Measurements from ENCODE around the gene SLC38A8.

Gene SLC38A8

GRCh38 chr16:84048871-84049270 is 6.3 kb upstream of the SLC38A8 start:
- Histone ChIP-seq H3K36me3 (ENCODE audit: insufficient read depth, low read length) (no peaks in the 10 kb centered on the region; the same call in none of the 2 replicates), H3K9me3 (ENCODE audit: control insufficient read depth, insufficient read depth, low read length) (no peaks in the 10 kb centered on the region), H3K4me1 (ENCODE audit: insufficient read depth, low read length) (peaks cover 2% of the 10 kb centered on the region; the same call in 1 of the 2 replicates), H3K9ac (ENCODE audit: low read depth, low read length) (no peak overlapping the region)

- Histone ChIP-seq H3K9ac (ENCODE audit: low read depth, low read length) (no peak overlapping the region), H3K36me3 (ENCODE audit: insufficient read depth, low read length) (no peaks in the 10 kb centered on the region; the same call in 1 of the 2 replicates), H3K9me3 (ENCODE audit: control insufficient read depth, insufficient read depth, low read length) (no peaks in the 10 kb centered on the region), H3K4me1 (ENCODE audit: insufficient read depth, low read length) (peaks cover 8% of the 10 kb centered on the region; the same call in 1 of the 2 replicates)
Measured at GRCh38 chr16:84048270-84048669, 5.7 kb upstream of the SLC38A8 start.

- Histone ChIP-seq H3K9me3 (ENCODE audit: control insufficient read depth, insufficient read depth, low read length) (no peaks in the 10 kb centered on the region), H3K4me1 (ENCODE audit: insufficient read depth, low read length) (peaks cover 10% of the 10 kb centered on the region; the same call in 1 of the 2 replicates), H3K36me3 (ENCODE audit: insufficient read depth, low read length) (no peaks in the 10 kb centered on the region; the same call in 1 of the 2 replicates), H3K9ac (ENCODE audit: low read depth, low read length) (no peak overlapping the region)
Measured at GRCh38 chr16:84047626-84048025, 5.0 kb upstream of the SLC38A8 start.

- Histone ChIP-seq H3K9ac (ENCODE audit: low read depth, low read length) (no peak overlapping the region), H3K36me3 (ENCODE audit: insufficient read depth, low read length) (no peaks in the 10 kb centered on the region; the same call in 1 of the 2 replicates), H3K4me1 (ENCODE audit: insufficient read depth, low read length) (peaks cover 10% of the 10 kb centered on the region; the same call in 1 of the 2 replicates), H3K9me3 (ENCODE audit: control insufficient read depth, insufficient read depth, low read length) (no peaks in the 10 kb centered on the region)
Measured at GRCh38 chr16:84047206-84047605, 4.6 kb upstream of the SLC38A8 start.

GRCh38 chr16:84045818-84046470 is 3.3 kb upstream of the SLC38A8 start:
- peaks cover 10% of the 10 kb centered on the region; the same call in 1 of the 2 replicates for H3K4me1 ChIP-seq (ENCODE audit: insufficient read depth, low read length)
- H3K36me3 ChIP-seq (ENCODE audit: insufficient read depth, low read length), result no peaks in the 10 kb centered on the region; the same call in 1 of the 2 replicates
- H3K9me3 ChIP-seq (ENCODE audit: control insufficient read depth, insufficient read depth, low read length), result no peaks in the 10 kb centered on the region
- no peak overlapping the region for H3K9ac ChIP-seq (ENCODE audit: low read depth, low read length)

- peaks cover 10% of the 10 kb centered on the region; the same call in 1 of the 2 replicates for H3K4me1 ChIP-seq (ENCODE audit: insufficient read depth, low read length)
- no peaks in the 10 kb centered on the region for H3K9me3 ChIP-seq (ENCODE audit: control insufficient read depth, insufficient read depth, low read length)
- no peaks in the 10 kb centered on the region; the same call in 1 of the 2 replicates for H3K36me3 ChIP-seq (ENCODE audit: insufficient read depth, low read length)
- H3K9ac ChIP-seq (ENCODE audit: low read depth, low read length), result no peak overlapping the region
Measured at GRCh38 chr16:84045001-84045817, 2.6 kb upstream of the SLC38A8 start.

- Histone ChIP-seq H3K36me3 (ENCODE audit: insufficient read depth, low read length) (no peaks in the 10 kb centered on the region), H3K9ac (ENCODE audit: low read depth, low read length) (no peak overlapping the region), H3K9me3 (ENCODE audit: control insufficient read depth, insufficient read depth, low read length) (no peaks in the 10 kb centered on the region), H3K4me1 (ENCODE audit: insufficient read depth, low read length) (peaks cover 10% of the 10 kb centered on the region; the same call in 1 of the 2 replicates)
Measured at GRCh38 chr16:84044118-84044488, 1.5 kb upstream of the SLC38A8 start.

GRCh38 chr16:84043486-84044117 is 1.0 kb upstream of the SLC38A8 start:
- Histone ChIP-seq H3K9me3 (ENCODE audit: control insufficient read depth, insufficient read depth, low read length) (no peaks in the 10 kb centered on the region), H3K36me3 (ENCODE audit: insufficient read depth, low read length) (no peaks in the 10 kb centered on the region), H3K4me1 (ENCODE audit: insufficient read depth, low read length) (peaks cover 10% of the 10 kb centered on the region; the same call in 1 of the 2 replicates), H3K9ac (ENCODE audit: low read depth, low read length) (no peak overlapping the region)

GRCh38 chr16:84042879-84043485 is 387 bp upstream of the SLC38A8 start:
- Histone ChIP-seq H3K4me1 (ENCODE audit: insufficient read depth, low read length) (peaks cover 10% of the 10 kb centered on the region; the same call in 1 of the 2 replicates), H3K9me3 (ENCODE audit: control insufficient read depth, insufficient read depth, low read length) (no peaks in the 10 kb centered on the region), H3K9ac (ENCODE audit: low read depth, low read length) (no peak overlapping the region), H3K36me3 (ENCODE audit: insufficient read depth, low read length) (no peaks in the 10 kb centered on the region)

GRCh38 chr16:84041881-84042280 is 714 bp downstream of the SLC38A8 start:
- Histone ChIP-seq H3K9me3 (ENCODE audit: control insufficient read depth, insufficient read depth, low read length) (no peaks in the 10 kb centered on the region), H3K36me3 (ENCODE audit: insufficient read depth, low read length) (no peaks in the 10 kb centered on the region), H3K9ac (ENCODE audit: low read depth, low read length) (no peak overlapping the region), H3K4me1 (ENCODE audit: insufficient read depth, low read length) (peaks cover 10% of the 10 kb centered on the region; the same call in 1 of the 2 replicates)

GRCh38 chr16:84040823-84041820 is 1.5 kb downstream of the SLC38A8 start:
- Histone ChIP-seq H3K9ac (ENCODE audit: low read depth, low read length) (no peak overlapping the region), H3K9me3 (ENCODE audit: control insufficient read depth, insufficient read depth, low read length) (peaks cover 3% of the 10 kb centered on the region; the same call in 1 of the 2 replicates), H3K4me1 (ENCODE audit: insufficient read depth, low read length) (peaks cover 10% of the 10 kb centered on the region; the same call in 1 of the 2 replicates), H3K36me3 (ENCODE audit: insufficient read depth, low read length) (no peaks in the 10 kb centered on the region)

GRCh38 chr16:84040226-84040822 is 2.3 kb downstream of the SLC38A8 start:
- Histone ChIP-seq H3K9ac (ENCODE audit: low read depth, low read length) (no peak overlapping the region), H3K36me3 (ENCODE audit: insufficient read depth, low read length) (no peaks in the 10 kb centered on the region), H3K4me1 (ENCODE audit: insufficient read depth, low read length) (peaks cover 10% of the 10 kb centered on the region; the same call in 1 of the 2 replicates), H3K9me3 (ENCODE audit: control insufficient read depth, insufficient read depth, low read length) (peaks cover 5% of the 10 kb centered on the region; the same call in 1 of the 2 replicates)

- Histone ChIP-seq H3K36me3 (ENCODE audit: insufficient read depth, low read length) (no peaks in the 10 kb centered on the region), H3K4me1 (ENCODE audit: insufficient read depth, low read length) (peaks cover 10% of the 10 kb centered on the region; the same call in 1 of the 2 replicates), H3K9ac (ENCODE audit: low read depth, low read length) (no peak overlapping the region), H3K9me3 (ENCODE audit: control insufficient read depth, insufficient read depth, low read length) (peaks cover 5% of the 10 kb centered on the region; the same call in 1 of the 2 replicates)
Measured at GRCh38 chr16:84039696-84040095, 2.9 kb downstream of the SLC38A8 start.
